HTR-8/SVneo (cell line): ENCODE data around the gene PEX14.
A peak's percentile ranks its signal among the peaks of the same experiment; 100 is the strongest.

Source experiments
- DNase-seq: peaks from one replicate; pipeline ENCODE4 v3.0.0; 2011; ENCODE audit warnings: low spot score, mixed read lengths; ENCODE audit not compliant: insufficient read length
- FAIRE-seq: peaks from 2 replicates; lab custom pipeline; 2011; peaks lifted over from hg19 to GRCh38; lab: Jason Lieb, UNC

The PEX14 gene

DNA sequence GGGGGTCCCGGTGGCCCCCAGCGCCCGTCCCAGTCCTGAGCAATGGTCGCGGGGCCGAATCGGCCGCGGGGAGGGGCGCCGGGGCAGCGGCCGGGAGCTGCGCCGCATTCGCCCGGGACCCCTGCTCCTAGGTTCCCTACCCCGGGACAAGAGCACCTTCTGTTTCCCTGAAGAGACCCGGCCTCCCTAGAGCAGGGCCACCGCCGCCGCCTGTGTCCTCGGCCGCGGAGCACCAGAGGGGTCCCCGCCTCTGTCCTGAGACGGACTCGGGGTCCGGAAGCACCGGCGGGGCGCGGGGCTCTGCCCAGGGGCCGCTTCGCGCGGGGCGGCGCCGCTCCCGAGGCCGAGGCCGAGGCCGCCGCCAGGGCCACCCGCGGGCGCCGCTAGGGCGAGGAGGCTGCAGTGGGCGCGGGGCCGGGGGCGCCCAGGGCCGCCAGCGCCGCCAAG lies 163.8 kb downstream of the PEX14 start:
- DNase-seq (no peak), FAIRE-seq (no peak)

DNA sequence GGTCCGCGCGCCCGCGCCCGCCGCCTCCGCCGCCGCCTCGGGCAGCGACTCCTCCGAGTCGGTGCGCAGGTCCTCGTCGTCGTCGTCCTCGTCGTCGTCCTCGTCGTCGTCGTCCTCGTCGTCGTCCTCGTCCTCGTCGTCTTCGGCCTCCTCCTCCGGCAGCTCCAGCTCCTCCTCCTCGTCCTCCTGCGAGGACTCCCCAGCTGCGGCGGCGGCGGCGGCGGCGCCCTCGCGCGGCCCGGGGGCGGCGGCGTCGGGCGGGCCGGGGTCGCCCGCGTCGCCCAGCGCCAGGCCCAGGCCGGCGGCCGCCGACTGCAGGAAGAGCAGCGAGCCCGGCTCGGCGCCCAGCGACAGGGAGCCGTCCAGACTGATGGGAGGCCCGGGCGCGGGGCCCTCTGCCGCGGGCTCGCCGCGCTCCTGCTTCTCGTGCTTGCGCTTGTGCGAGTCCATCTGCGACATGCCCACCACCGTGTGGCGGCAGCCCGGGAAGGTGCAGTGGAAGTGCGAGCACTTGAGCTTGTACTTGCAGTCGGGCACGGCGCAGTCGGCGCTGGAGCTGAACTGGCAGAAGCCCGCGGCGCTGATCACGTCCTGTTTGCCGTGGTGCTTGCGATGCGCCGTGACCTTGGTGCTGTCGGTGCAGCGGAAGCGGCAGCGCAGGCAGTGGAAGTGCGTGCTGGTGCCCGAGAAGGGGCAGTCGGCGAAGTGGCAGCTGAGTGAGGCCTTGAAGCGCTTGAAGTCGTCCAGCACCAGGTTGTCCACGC lies 164.4 kb downstream of the PEX14 start:
- DNase-seq (no peak), FAIRE-seq (no peak)

DNA sequence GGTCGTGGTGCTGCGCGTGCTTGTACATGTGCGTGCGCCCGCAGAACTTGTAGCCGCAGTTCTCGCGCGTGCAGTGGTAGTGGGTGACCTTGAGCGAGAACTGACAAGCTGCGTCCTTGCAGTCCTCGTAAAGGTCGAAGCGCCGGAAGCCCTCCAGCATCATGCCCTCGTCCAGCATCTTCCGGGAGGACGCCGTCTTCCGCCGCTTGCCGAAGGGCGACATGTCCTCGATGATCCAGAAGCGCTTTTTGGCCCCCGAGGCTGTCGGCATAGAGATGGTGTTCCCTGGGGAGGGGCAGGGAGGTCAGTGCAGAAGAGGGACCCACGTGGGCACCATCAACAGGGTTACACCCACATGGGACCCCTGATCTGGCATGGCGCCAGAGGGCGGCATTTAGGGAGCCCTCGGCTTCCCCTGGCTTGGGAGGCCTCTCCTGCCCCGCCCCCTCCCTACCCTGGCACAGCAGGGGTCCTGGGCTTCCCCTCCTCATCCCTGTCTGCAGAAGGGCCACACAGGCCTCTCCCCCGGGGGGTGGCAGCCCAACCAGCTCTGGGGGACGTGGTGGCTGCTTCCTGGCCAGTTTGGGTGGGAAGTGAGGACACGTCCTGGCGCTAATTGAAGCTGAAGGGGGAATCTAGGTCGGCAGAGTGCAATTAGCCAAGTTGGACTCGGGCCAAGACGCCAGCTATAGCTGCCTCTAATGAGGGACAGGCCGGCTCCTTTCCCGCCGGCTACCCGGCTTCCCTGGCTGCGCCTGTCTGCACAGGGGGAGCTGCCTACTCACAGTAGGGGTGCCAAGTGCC lies 165.2 kb downstream of the PEX14 start:
- FAIRE-seq (no peak), DNase-seq (no peak)

DNA sequence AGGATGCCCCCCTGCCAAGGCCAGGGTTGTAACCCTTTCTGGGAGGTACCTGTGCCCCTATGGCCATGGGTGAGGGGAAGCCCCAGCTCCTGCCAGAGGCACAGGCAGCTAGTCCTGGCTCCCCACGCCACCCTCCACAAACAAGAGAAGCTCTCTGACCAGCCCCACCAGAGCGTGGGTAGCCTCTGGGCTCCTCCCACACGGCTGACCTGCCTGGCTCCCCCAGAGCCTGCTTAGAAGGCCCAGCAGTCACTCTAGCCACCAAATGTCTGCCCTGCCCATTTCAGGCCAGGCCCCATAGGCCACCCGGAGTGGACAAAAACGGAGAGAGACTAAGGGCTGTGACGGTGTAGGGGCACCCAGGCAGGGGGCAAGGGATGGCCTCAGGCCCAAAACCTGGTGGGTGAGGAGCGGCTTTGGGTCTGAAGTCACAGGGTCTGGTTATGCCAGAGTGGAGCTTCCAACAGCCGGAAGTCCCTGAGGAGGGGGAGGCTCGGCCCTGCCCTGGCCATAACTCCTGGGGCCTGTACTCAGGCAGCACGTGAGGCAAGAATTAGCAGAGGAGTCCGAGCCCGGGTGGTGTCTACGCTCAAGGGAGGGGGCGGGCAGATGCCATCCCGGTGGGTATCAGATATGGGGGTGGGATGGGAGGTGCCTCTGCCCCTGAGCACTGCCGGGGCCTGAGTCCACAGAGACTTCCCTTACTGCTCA lies 166.2 kb downstream of the PEX14 start:
- FAIRE-seq, result no peak
- DNase-seq, result no peak

DNA sequence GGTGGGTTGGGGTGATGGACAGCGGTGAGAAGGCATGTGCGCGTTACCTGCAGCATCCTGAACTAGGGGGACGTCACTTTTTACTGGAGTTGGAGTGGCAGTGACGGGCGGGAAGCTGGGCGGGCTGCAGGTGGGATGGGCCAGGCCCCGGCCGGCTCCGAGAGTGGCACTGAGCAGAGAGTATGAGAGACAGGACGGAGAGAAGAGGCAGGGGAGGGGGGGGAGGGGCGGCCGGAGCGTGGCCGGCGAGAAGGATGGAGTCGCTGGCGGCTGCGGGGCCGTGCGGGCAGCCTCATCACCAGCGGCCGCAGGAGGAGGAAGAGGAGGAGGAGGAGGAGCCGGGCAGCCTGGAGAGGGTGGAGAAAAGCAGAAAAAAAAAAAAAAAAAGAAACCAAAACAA lies 167.2 kb downstream of the PEX14 start:
- DNase-seq (no peak), FAIRE-seq (no peak)

DNA sequence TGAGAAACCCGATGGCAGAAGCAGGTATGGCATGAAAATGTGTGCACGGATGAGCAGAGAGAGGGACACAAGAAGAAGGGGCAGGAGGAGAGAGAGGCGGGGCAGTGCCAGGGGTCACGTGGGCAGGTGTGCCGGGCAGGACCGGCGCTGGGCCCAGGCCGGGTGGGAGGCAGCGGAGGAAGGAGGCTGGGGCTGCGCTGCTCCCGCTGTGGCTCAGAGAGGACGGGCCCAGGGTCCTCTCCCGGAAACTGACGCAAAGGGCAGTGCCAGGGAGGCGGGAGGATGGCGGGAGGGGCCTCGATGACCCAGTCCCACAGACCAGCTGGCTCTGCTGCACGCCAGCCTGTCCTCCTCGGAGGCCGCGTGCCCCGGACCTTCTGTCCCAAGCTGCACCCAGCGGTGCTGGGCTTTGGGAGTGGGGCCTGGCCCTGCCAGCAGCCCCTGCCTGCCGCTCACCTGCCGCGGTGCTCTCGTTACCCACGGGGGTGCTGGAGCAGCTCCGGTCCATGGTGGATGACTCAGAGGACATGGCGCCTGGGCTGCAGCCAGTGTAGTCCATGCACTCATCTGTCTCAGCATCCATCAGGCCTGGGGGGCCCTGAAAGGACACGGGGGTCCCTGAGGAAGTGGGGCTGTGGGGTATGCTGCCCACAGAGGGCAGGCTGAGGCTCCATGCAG lies 167.8 kb downstream of the PEX14 start:
- DNase-seq, result no peak
- no peak for FAIRE-seq

DNA sequence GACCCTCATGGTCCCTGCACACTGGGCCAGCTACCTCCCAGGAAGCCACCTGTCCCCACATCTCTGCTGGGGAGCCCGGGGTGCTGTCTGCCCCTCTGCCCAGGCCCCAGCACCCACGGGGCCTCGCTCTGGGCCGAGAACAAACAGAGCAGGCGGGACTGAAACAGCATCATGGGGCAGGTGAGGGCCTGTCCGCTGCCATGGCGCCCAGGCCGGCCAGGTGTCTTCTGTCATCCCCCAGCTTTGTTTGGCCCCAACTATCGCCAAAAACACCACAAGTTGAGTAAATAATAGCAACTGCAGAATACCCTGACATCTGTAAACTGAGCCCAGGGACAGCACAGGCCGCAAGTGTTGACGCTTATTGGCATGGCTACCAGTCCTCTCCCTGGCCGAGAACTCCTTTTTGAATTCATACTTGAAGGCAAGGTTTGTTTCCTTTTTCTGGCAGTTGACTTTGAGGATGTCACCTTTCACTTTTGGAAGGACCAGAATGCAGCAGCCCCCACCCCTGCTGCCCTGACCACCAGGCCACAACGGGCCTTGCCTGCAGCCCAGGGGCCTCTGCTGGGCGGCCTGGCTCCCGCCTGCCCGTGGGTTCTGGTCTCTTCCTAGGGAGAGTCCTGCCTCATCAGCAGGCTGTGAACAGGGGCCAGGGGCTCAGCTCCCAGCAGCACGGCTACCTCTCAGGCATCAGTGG lies 169.0 kb downstream of the PEX14 start:
- DNase-seq (no peak), FAIRE-seq (no peak)

DNA sequence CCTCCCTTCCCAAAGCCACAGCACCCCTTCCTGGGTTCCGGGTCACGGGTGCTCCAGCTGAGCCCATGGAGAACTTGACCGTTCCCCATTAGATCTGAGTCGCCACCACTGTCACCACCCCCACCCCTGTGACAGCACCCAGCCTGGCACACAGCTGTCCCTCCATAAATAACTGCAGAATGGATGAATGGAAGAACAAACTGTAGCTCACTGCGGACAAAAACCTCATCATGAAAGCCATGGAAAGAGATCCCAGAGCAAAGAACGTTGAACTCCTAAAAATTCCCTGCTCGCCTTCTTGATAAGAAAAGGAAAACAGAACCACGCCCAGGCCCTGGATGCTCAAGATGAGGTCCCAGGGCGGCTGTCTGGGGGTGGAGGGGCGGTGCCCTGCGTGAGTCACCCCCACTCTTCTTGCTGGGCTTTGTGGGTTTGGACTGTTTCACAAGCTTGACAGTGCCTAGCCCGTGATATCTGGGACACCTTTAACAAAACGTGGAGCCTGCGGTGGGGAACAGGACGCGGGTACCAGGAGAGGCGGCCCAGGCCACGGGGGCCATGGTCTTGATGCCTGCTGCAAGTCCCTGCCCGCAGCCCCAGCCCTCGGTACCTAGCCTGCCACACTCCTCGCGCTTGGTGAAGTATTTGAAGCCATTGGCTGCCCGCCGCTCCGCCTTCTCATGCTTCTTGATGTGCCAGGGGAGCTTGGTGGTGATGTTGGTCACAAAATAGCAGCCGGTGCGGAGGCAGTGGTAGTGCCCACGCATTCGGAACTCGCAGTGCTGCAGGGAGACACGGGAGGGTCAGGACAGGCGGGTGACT lies 169.8 kb downstream of the PEX14 start:
- DNase-seq (no peak), FAIRE-seq (no peak)

DNA sequence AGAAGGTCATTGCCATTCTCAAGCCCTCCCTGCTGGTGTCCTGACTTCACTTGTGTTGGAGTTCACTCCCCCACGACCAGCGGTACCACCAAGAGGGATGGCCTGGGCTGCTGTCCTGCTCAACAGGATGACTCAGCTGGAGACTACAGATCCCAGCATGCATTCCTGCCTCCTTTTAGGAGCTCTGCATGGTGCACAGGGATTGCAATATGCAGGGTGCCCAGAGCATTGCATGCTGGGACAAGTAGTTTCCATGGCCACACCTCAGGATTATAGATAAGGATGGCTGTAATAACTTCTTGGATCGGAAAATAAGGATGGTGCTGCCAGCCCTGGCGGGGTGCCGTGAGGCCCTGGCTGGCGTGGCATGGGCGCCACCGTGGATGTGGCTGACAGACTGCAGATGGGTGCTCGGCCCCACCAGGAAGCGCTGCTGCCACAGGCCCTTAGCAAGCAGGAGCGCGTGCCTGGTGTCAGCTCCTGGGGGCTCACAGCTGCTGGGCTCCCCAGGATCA lies 171.7 kb downstream of the PEX14 start:
- no peak for FAIRE-seq
- peak; percentile 38 for DNase-seq

DNA sequence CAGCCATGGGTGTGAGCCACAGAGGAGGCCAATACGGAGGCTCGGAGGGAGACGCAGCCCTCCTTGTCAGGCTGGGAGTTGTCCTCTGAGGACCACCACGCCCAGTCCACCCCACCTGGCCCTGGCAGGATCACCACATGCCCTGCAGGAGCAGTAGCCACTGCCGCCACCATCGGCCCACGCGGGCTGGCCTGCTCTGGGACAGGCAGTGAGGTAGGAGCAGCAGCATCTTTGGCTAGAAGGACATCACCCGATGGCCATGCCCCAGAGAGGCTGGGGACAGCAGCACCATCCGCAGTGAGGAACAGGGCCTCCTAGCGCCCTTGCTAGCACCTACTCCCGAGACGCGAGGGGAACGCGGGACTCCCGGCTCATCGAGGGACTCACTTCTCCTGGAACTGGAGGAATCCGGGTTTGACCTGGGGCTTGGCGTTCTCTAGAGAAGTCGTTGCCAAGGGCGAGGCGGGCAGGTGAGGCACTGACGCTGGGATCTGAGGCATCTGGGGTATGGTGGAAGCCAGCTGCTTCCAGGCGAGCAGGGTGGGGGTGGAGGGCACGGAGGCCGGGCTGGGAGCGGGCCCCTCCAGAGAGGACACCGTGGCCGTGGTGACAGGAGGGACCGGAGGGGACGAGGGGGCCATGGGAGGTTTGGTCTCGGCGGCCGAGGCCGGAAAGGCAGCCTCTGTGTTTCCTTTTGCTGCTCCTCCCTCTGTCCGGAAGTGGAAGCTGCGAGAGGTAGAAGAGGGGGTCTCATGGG lies 172.8 kb downstream of the PEX14 start:
- DNase-seq (no peak), FAIRE-seq (no peak)

DNA sequence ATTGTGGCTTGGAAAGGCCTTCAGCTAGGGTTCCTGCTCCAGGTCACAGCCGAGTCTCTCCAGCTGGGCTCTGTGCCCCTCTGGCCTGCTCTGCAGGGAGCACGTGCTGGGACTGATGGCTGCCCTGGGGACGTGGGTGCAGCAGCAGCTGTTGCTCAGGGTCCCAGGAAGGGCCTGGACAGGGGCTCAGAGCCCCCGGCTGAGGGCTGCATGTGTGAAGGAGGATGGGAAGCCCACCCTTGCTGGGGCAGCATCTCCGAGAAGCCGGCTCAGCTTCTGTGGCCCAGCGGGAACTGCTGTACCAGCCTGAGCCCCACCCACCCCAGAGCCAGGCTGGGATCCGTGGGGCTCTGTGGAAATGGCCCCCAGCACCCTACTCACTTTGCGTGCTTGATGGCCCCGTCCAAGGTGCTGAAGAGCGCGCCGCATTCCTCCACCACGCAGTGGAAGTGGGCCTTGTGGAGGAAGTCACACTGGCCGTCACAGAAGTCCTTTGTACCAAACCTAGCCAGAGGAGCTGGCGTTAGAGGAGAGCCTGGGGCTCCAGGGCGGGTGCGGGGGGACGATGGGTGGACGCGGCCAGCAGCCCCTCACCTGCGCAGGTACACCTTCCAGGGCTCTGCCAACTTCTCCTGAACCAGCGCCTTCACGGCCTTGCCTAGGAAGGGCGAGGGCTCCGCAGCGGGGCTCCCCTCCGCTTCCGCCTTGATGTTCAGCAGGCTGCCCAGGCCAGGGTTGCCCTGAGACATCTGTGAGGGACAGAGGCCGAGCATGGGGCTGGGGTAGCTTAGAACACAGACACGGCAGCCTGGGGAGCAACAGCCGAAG lies 174.2 kb downstream of the PEX14 start:
- FAIRE-seq, result no peak
- DNase-seq, result no peak

DNA sequence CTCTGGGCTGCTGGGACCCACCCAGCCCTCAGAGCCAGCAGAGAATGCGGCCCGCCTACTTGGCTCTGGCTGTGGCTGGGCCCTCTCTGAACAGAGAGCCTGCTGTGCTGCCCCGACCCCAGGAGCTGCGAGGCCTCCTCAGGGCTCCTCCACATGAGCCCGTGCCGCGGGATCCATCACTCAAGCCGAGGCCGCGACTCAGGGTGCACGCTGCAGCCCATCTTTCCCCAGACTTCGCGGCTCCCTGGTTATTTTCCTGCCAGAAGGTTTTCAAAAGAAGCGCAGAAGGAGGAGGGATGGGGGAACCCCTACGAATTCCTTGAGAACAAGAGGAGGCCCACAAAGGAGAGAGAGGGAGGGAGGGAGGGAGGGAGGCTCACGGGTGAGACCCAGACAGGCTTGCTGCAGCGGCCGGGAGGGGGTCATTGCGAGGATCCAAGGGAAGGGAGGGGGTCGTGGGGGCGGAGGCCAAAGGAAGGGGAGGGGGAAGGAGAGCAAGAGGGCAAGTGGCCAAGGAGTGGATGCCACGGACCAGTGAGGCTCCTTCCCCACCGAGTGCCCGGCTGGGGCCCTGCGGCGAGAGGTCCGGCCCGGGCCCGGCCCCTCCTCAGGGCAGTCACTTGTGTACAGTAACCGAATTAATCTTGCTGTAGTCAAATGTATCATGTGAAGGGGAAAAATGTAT lies 174.9 kb downstream of the PEX14 start:
- DNase-seq (no peak), FAIRE-seq (no peak)

DNA sequence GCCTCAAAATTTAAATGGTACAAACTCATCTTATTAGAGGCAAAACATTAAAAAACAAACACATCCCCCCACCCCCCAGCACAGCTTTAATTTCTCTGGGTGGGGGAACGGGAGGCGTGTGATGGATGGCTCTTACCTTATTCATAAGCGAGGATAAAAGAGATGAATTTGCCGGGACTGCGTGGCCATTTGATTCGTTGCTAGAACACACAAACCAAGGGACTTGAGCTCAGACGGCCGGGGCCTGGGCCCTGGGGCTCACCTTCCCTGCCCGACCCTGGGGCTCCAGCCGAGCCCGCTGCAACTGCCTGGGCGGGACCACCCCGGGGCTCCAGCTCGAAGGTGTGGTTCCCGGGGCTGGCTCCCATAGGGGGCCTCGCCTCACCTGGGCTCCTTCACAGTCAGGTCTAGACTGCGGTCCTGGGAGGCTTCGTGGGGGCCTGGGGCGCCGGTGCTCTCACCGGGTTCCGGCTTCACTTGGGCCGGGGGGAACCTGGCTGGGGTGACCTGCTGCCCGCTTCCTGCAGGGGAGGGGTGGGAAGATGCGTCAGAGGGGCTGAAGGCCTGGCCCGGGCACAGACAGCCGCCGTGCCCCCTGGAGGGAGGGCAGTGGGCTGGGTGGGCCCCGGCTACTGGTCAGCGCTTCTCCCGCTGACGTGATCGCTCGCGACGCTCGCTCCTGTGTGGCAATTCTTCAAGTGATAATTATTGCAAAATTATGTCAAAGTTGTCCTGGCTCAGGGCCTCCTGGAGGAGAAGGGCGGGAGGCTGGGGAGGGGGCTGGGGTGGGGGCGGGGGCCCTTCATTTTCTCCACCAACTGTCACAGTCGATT lies 176.0 kb downstream of the PEX14 start:
- FAIRE-seq, result no peak
- DNase-seq, result no peak

DNA sequence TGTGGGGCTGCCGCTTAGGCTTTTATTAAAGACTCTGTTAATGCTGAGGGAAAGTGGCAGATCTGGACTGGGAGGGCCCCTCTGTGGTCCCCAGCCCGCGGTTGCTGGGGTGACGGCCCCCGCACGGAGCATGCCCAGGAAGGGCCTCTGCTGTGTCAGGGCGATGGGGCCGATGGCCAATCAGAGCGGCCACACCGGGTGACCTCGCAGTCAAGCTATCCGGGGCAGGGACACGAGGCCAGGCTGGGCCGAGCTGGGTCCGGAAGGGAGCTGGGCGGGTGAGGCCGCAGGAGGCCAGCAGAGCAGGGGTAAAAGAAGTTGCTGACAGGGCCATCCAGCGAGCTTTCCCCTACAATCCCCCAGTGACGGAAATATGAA lies 176.6 kb downstream of the PEX14 start:
- no peak for FAIRE-seq
- peak; percentile 39 for DNase-seq

DNA sequence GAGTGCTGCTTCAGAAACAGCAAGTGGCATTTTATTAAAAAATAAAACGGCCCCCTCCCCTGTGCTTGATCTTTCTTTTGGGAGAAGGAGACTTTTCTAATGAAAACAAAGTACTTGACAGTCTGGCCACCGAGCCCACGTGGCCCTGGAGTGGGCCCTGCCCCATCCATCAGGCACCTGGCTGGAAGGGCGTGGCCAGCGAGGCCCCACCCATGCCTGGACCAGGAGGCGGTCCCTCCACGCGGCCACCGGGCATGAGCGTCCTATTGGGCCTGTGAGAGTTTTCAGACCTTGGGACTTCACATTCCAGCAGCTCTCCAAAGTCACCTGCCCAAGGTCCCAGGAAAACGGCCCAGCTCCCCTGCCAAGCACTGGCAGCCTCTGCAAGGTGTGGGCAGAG lies 177.0 kb downstream of the PEX14 start:
- FAIRE-seq (no peak), DNase-seq (no peak)

DNA sequence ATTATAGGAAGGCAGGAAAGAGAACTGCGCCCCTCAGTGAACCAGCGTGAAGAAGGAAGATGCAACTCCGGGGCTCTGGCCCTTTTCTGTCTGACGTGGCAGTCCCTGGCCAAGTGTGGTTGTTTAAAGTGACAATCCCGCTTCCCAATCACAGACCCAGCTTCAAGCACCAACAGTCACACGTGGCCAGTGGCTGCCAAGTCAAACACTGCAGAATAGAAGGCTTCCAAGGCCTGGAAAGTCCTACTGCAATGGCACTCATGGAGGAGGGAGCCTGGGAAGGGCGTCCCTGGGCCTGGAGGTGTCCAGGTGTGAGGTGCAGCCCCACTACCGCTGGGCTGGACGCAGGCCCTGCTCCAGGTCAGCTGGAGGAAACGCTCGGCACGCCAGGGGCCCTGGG lies 177.9 kb downstream of the PEX14 start:
- FAIRE-seq (no peak), DNase-seq (no peak)
